OCI-LY3 (cell line): ENCODE results near the gene CHST12.

ENCODE experiments used
- H2AFZ ChIP-seq: fragments of 200-600, 300-600 bp; shearing (Covaris generic); 2 replicates; pipeline ENCODE4 v1.6.0; 2014; ENCODE audit warnings: antibody characterized with exemption, low read depth, low read length
- H3K27ac ChIP-seq: fragments of 200-600, 300-600 bp; sonication (generic); 2 replicates; pipeline ENCODE4 v1.5.1; 2014; ENCODE audit warnings: mild to moderate bottlenecking, low read length, moderate library complexity, mixed read lengths
- H3K27me3 ChIP-seq: fragments of 200-600, 300-600 bp; sonication (generic); 2 replicates; pipeline ENCODE4 v1.6.1; 2014; ENCODE audit warnings: low read depth, low read length, mixed read lengths
- H3K36me3 ChIP-seq: fragments of 200-600, 300-600 bp; sonication (generic); replicated peaks from 2 replicates; pipeline ENCODE3; 2014; ENCODE audit warnings: low read depth, low read length, mixed read lengths
- H3K4me1 ChIP-seq: fragments of 300-600, 200-600 bp; sonication (generic); 2 replicates; pipeline ENCODE4 v1.6.1; 2014; ENCODE audit warnings: low read length, mixed read lengths
- H3K4me2 ChIP-seq: fragments of 200-600, 300-600 bp; sonication (generic); 2 replicates; pipeline ENCODE4 v1.6.1; 2014; ENCODE audit warnings: low read length, mixed read lengths
- H3K4me3 ChIP-seq: fragments of 300-600, 200-600 bp; sonication (generic); 2 replicates; pipeline ENCODE4 v1.5.1; 2014; ENCODE audit warnings: antibody characterized with exemption, mild to moderate bottlenecking, low read length, moderate library complexity
- H3K79me2 ChIP-seq: fragments of 300-600, 200-600 bp; shearing (Covaris generic); 2 replicates; pipeline ENCODE4 v1.6.1; 2014; ENCODE audit warnings: mild to moderate bottlenecking, low read length, mixed read lengths
- H3K9ac ChIP-seq: fragments of 300-600, 200-600 bp; shearing (Covaris generic); 2 replicates; pipeline ENCODE4 v1.6.0; 2014; ENCODE audit warnings: mild to moderate bottlenecking, low read length, moderate library complexity
- H3K9me3 ChIP-seq: fragments of 200-600, 300-600 bp; shearing (Covaris generic); 2 replicates; pipeline ENCODE4 v1.6.1; 2014; ENCODE audit warnings: low read length, mixed read lengths; ENCODE audit not compliant: insufficient read depth
- H4K20me1 ChIP-seq: fragments of 200-600, 300-600 bp; sonication (generic); 2 replicates; pipeline ENCODE4 v1.6.1; 2016; ENCODE audit warnings: low read length, mixed read lengths; ENCODE audit not compliant: insufficient read depth
- EZH2phosphoT487 ChIP-seq: fragments of 200-600 bp; shearing (Covaris generic); IDR thresholded peaks from 2 replicates; pipeline ENCODE4 v1.6.1; 2018; ENCODE audit warnings: antibody characterized with exemption, mixed run types, low read depth
- TF ChIP-seq, protein P1 (sequence below): fragments of 200-600, 300-600 bp; sonication (generic); IDR thresholded peaks from 2 replicates; pipeline ENCODE4 v1.5.1; 2014; ENCODE audit warnings: antibody characterized with exemption, low read length, low read depth

The CHST12 gene

DNA sequence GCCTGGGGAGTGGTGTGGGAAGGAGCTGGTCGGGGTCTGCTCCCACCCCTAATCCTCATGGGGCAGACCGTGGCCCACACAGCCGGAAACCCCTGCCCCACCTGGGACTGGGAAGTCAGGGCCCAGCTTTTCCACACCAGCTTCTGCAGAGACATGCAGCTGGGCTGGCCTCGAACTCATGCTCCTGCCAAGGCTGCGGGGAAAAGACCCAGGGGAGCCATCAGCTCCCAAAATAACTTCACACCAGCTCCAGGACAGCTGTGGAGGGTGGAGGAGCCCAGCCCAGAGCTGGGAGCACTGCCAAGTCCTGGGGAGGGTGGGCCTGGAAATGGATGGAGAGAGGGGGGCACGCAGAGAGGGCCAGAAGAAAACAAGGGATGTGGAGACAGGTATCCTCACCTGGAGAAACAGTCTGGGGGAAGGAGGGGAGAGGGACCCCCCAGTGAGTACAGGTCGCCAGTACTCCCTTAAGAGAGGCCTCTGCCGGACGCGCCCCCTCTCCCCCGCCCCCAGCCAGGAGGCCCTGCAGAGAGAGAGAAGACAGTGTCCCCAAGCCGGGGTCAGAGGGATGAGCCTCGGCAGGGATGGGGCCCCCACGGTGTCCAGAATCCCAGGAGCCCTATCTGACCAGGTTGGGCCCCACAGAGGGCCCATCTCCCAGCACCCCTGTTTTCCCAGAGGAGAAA, 84.3 kb downstream of the CHST12 start:
- H3K27me3 ChIP-seq = no peaks in the 10 kb centered on the region
- H3K4me3 ChIP-seq = no peak overlapping the region
- H3K27ac ChIP-seq = no peak overlapping the region
- no peaks in the 10 kb centered on the region for H3K36me3 ChIP-seq
- H3K9ac ChIP-seq = no peak overlapping the region
- H2AFZ ChIP-seq = no peak overlapping the region
- no peaks in the 10 kb centered on the region for H3K4me1 ChIP-seq
- no peaks in the 10 kb centered on the region for H3K9me3 ChIP-seq
- H3K79me2 ChIP-seq = no peaks in the 10 kb centered on the region
- no peak for TF ChIP-seq EZH2phosphoT487
- TF ChIP-seq, protein P1, sequence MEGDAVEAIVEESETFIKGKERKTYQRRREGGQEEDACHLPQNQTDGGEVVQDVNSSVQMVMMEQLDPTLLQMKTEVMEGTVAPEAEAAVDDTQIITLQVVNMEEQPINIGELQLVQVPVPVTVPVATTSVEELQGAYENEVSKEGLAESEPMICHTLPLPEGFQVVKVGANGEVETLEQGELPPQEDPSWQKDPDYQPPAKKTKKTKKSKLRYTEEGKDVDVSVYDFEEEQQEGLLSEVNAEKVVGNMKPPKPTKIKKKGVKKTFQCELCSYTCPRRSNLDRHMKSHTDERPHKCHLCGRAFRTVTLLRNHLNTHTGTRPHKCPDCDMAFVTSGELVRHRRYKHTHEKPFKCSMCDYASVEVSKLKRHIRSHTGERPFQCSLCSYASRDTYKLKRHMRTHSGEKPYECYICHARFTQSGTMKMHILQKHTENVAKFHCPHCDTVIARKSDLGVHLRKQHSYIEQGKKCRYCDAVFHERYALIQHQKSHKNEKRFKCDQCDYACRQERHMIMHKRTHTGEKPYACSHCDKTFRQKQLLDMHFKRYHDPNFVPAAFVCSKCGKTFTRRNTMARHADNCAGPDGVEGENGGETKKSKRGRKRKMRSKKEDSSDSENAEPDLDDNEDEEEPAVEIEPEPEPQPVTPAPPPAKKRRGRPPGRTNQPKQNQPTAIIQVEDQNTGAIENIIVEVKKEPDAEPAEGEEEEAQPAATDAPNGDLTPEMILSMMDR = no peak
- no peaks in the 10 kb centered on the region for H4K20me1 ChIP-seq
- no peak overlapping the region for H3K4me2 ChIP-seq

DNA sequence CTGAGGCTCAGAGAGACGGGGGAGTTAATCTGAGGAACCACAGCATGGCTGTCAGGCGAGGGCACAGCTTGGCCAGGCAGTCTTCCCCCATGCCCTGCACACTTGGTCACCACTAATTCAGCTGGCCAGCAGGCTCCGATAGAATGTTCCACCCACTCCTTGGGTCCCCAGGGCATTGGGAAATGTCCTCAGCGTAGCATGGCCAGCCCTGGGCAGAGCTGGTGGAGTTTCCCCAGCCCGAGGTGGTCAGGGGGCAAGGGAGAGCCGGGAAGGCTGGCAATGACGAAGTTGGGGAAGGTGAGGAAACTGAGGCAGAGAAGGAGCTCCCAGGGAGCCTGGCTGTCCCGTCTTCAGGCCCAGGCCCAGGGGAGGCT, 84.8 kb downstream of the CHST12 start:
- no peaks in the 10 kb centered on the region for H3K27me3 ChIP-seq
- no peak for TF ChIP-seq EZH2phosphoT487
- TF ChIP-seq, protein P1 = no peak
- no peaks in the 10 kb centered on the region for H3K4me1 ChIP-seq
- H3K27ac ChIP-seq = no peak overlapping the region
- H3K4me2 ChIP-seq = no peak overlapping the region
- H3K36me3 ChIP-seq = no peaks in the 10 kb centered on the region
- no peaks in the 10 kb centered on the region for H3K9me3 ChIP-seq
- no peak overlapping the region for H2AFZ ChIP-seq
- H4K20me1 ChIP-seq = no peaks in the 10 kb centered on the region
- no peaks in the 10 kb centered on the region for H3K79me2 ChIP-seq
- H3K4me3 ChIP-seq = no peak overlapping the region
- no peak overlapping the region for H3K9ac ChIP-seq

DNA sequence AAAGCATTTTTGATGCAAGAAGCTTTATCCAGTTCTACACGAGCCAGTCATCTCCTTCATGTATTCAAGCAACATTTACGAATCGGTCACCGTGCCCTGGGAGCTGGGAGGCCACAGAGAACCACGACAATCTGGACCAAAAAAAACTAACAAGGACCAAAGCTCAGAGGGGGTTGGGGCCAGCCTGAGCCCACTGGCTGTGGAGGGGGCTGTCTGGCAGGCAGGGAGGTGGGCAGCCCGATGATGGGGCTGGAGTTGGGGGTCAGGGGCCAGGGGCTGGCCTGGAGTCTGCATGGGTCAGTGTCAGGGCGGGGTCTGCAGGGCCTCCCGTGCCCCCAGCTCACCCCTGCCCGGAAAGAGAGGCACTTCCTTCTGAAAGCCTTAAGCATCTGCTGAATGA, 85.3 kb downstream of the CHST12 start:
- Histone ChIP-seq H4K20me1 (no peaks in the 10 kb centered on the region), H2AFZ (no peak overlapping the region), H3K9me3 (no peaks in the 10 kb centered on the region), H3K4me3 (no peak overlapping the region), H3K27me3 (no peaks in the 10 kb centered on the region), H3K27ac (no peak overlapping the region), H3K36me3 (no peaks in the 10 kb centered on the region), H3K9ac (no peak overlapping the region), H3K4me2 (no peak overlapping the region), H3K79me2 (no peaks in the 10 kb centered on the region), H3K4me1 (no peaks in the 10 kb centered on the region)
- TF ChIP-seq, protein P1 = no peak
- TF ChIP-seq EZH2phosphoT487 = no peak

DNA sequence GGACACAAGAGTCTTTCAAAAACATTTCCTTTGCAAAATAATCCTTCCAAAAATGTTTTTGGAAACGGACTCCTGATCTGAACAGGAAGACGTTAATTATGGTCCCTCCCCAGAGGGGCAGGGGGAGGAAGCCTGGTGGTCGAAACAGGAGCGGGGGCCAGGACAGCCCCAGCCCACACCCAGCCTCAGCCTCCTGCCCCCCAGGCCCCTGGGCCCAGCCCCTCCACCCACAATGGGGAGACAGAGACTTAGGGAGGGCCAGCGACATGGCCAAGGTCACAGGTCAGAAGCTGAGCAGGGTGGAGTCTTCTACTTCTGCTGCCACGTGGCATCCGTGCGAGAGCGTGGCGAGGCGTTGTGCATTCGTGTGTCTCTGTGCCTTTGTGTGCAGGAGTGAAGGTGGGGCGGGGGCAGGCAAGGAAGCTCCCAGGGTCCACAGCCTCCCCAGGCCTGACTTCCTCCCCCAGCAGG, 86.8 kb downstream of the CHST12 start:
- H3K4me1 ChIP-seq = no peaks in the 10 kb centered on the region

More for the DNA sequence above, 86.8 kb downstream of the CHST12 start:
- TF ChIP-seq EZH2phosphoT487 = no peak
- TF ChIP-seq, protein P1 = no peak
- no peaks in the 10 kb centered on the region for H4K20me1 ChIP-seq
- H3K79me2 ChIP-seq = no peaks in the 10 kb centered on the region
- no peak overlapping the region for H3K27ac ChIP-seq
- no peak overlapping the region for H2AFZ ChIP-seq
- no peaks in the 10 kb centered on the region for H3K9me3 ChIP-seq
- H3K4me3 ChIP-seq = no peak overlapping the region
- no peaks in the 10 kb centered on the region for H3K27me3 ChIP-seq
- H3K36me3 ChIP-seq = no peaks in the 10 kb centered on the region
- H3K9ac ChIP-seq = no peak overlapping the region
- H3K4me2 ChIP-seq = no peak overlapping the region
